ENCODE measurements around the gene PRPF31.

The PRPF31 gene

DNA sequence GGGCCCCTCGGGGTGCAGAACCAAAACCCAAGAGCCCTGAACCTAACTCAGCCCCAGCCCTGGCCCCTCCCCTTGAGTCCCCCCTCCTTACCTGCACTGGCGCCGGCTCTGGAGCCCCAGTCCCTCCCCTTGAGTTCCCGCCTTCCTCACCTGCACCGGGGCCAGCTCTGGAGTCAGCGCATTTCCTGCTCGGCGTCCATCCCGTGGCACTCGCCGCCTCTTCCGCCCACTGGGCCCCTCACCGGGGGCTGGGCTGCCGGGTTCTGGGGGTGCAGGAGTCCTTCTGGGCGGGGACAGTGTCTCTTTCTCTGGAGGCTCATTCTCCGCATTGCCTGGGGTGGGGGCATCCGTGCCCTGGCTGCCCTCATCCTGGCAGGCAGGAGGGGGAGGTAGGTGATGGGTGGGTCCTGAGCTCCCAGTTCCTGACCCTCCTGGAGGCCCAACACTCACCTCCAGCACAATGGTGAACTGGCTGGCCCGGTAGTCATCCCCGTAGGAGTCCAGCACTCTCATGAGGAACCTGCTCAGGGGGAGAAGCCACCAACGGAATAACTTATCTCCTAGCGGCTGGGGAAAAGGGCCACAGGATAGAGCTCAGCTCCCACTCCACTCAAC, 7.6 kb upstream of the PRPF31 start:
- no peak for DNase-seq (ENCODE audit: low read depth, low spot score)

DNA sequence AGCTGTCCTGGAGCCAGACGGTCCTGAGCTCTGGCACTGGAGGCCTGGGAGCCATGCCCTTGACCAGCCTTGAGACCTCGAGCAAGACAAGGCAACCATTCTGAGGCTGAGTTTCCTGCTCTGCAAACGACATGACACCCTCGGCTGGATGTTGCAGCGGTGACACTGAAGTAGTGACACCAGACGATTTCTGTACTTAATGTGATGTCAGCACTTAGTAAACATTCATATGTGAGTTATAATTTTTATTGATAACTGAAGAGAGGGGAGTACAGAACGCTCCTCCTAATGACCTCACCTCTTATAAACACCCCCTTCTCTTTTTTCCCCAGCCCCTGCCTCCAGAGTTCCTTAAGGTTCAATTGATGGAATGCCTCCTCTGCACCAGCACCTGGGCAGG, 7.1 kb upstream of the PRPF31 start:
- no peak for DNase-seq (ENCODE audit: low read depth, low spot score)

GRCh38 chr19:54109651-54110050, 5.9 kb upstream of the PRPF31 start:
- no peak for DNase-seq (ENCODE audit: low read depth, low spot score)

DNA sequence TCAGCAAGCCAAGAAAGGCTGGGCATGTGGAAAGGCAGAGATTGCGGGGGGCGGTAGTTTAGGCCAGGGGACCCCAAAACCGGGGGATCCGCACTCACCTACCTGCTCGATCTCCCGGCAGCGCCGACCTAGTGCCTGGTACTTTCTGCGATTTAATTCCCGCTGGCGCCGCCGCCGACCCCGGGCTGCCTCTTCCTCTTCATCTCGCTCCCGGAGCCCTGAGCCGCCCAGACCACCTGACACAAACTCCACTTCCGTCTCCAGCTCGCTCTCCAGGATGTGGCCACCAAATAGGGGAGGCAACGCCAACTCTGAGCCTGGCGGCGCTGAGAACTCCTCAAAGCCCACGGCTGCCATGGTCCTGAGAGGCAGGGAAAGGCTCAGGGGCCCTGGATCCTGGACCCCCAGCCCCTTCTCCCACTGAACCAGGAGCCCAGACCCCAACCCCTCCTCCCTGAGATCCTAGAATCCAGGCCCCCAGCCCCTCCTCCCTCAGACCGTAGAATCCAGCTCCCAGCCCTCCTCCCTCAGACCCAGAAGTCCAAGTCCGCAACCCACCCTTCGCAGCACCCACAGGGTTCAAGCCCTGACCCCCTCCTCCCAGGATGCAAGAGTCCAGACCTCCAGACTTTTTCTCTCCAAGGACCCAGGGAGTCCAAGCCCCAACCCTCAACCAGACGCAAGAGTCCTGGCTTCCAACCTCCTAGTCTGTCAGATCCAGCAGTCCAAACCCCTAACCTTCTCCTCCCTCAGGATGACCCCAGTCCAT, 1.0 kb upstream of the PRPF31 start:
- no peak for DNase-seq (ENCODE audit: low read depth, low spot score)

DNA sequence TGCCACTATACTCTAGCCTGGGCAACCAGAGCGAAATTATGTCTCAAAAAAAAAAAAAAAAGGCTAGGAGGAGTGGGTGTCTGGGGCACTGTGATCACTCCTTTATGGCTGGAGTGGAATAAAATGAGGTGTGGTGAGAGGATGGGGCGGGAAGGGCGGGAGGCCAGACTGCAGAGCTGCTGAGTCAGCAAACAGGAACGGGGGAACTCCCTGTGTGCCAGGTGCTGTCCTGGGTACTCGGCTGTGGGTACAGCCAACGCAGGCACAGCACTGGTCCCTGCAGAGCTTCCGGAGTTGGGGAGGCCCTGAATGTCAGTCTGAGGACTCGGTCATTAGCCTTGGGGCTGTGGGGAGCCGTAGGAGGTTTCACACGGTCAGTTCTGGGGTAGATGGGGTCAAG, 5.7 kb downstream of the PRPF31 start:
- DNase-seq (ENCODE audit: low read depth, low spot score), result no peak

- no peak for DNase-seq (ENCODE audit: low read depth, low spot score)
Observed at GRCh38 chr19:54123682-54124081, 8.1 kb downstream of the PRPF31 start.

DNA sequence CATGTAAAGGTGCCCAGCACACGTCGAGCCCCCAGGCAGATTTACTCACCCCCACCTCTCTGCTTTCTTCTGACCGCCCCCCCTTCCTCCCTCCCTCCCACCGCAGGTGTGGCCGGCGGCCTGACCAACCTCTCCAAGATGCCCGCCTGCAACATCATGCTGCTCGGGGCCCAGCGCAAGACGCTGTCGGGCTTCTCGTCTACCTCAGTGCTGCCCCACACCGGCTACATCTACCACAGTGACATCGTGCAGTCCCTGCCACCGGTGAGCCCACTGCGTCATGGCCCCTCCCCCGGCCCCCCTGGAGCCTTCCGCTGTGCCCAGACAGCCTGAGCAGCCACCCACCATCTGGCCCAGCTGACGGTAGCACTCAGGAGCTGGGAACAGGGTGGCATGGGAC, 8.8 kb downstream of the PRPF31 start:
- no peak for DNase-seq (ENCODE audit: low read depth, low spot score)

GRCh38 chr19:54125713-54126112, 10.2 kb downstream of the PRPF31 start:
- DNase-seq (ENCODE audit: low read depth, low spot score), result no peak

DNA sequence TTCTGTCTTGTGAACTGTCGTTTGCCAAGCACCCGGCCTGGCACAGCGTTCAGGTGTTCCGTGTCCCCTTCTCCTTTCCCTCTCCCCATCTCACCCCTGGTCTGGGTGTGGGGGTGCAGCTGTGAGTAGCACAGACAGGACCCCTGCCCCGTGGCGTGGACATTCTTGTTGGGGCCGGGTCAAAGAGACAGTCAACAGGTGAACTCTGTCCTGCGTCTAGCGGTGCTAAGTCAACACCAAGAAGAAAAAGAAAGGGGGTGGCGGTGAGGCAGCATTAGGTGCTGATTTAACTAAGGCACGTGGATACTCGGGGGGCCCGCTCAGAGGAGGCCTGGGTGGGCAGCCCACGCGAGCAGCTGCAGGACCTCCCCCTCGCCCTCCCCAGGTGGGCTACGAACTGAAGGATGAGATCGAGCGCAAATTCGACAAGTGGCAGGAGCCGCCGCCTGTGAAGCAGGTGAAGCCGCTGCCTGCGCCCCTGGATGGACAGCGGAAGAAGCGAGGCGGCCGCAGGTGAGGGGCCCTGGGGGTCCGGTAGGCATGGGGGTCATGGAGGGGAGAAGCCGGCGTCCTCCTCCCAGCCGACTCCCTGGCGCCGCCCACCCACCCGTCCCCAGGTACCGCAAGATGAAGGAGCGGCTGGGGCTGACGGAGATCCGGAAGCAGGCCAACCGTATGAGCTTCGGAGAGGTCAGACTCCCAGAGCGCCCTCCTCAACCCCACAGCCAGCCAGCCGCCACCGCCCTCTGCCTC, 12.3 kb downstream of the PRPF31 start:
- DNase-seq (ENCODE audit: low read depth, low spot score), result no peak

GRCh38 chr19:54128441-54128725, 12.8 kb downstream of the PRPF31 start:
- DNase-seq (ENCODE audit: low read depth, low spot score), result no peak

- DNase-seq (ENCODE audit: low read depth, low spot score), result no peak
Observed at GRCh38 chr19:54128796-54129616, 13.5 kb downstream of the PRPF31 start.

- DNase-seq (ENCODE audit: low read depth, low spot score), result no peak
Observed at GRCh38 chr19:54129617-54129996, 14.1 kb downstream of the PRPF31 start.

- no peak for DNase-seq (ENCODE audit: low read depth, low spot score)
Observed at GRCh38 chr19:54133312-54133956, 17.9 kb downstream of the PRPF31 start.

- no peak for DNase-seq (ENCODE audit: low read depth, low spot score)
Observed at GRCh38 chr19:54133957-54134590, 18.5 kb downstream of the PRPF31 start.

- no peak for DNase-seq (ENCODE audit: low read depth, low spot score)
Observed at GRCh38 chr19:54136086-54136863, 20.7 kb downstream of the PRPF31 start.

- DNase-seq (ENCODE audit: low read depth, low spot score), result peak; percentile 100
Observed at GRCh38 chr19:54136864-54137698, 21.5 kb downstream of the PRPF31 start.

GRCh38 chr19:54137699-54138488, 22.3 kb downstream of the PRPF31 start, which contains the start of gene CNOT3:
Gene CNOT3, plus strand, starts transcription at chr19:54137762. Its CDS starts 5,217 bp downstream, at chr19:54142979.
- DNase-seq (ENCODE audit: low read depth, low spot score), result no peak

DNA sequence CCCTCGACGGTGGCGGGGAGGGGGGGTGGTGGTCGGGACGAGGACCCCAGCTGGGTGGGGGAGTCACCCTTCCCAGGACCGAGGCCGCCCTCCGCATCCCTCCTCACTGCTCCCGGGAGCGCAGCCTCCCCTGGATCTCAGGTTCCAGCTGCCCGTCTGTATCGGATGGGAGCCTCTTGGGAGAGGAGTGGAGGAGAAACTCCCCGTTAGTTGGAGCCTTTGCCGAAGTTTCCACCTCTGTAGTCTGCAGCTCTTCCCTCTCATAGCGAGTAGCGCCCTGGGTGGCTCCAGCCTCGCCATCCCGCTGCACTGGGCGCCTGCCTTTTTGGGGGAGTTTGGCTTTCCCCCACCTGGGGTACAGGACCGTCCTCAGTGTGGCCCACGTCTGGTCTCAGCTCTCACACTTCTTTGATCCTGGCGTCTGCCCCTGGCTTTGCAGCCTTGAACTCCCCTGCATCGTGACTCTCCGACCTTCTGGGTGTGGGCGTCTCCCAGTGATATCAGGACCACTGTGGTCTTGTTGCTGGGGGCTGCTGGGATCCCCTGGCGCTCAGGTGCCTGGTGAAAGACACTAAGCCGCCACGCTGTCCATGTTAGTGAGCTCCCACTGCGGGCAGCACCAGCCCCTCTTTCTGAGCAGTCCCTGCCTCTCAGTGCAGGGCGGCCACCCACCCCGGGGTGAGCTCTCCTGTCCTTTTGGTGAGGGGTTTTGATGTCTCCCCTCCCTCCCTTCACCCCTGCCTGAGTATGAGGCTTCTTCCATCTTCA, 23.1 kb downstream of the PRPF31 start:
- DNase-seq (ENCODE audit: low read depth, low spot score), result no peak

Measured in brain pericyte (primary cell).